ENCODE measurements around the gene AP4B1. TPM values are rescaled to one million over a fixed set of nuclear protein-coding genes. Genes with fewer than 3 reads are reported as not detected.

AP4B1 gene
- total and polyA plus RNA-seq, 2 of the 13 experiments (the other 11 are each of a cell fraction or from before 2014, with no cell fraction given) = 8.5 to 12.0 TPM

GRCh38 chr1:113945329-113945728 lies 40.7 kb upstream of the AP4B1 start (continued):
- TF ChIP-seq, protein P1, sequence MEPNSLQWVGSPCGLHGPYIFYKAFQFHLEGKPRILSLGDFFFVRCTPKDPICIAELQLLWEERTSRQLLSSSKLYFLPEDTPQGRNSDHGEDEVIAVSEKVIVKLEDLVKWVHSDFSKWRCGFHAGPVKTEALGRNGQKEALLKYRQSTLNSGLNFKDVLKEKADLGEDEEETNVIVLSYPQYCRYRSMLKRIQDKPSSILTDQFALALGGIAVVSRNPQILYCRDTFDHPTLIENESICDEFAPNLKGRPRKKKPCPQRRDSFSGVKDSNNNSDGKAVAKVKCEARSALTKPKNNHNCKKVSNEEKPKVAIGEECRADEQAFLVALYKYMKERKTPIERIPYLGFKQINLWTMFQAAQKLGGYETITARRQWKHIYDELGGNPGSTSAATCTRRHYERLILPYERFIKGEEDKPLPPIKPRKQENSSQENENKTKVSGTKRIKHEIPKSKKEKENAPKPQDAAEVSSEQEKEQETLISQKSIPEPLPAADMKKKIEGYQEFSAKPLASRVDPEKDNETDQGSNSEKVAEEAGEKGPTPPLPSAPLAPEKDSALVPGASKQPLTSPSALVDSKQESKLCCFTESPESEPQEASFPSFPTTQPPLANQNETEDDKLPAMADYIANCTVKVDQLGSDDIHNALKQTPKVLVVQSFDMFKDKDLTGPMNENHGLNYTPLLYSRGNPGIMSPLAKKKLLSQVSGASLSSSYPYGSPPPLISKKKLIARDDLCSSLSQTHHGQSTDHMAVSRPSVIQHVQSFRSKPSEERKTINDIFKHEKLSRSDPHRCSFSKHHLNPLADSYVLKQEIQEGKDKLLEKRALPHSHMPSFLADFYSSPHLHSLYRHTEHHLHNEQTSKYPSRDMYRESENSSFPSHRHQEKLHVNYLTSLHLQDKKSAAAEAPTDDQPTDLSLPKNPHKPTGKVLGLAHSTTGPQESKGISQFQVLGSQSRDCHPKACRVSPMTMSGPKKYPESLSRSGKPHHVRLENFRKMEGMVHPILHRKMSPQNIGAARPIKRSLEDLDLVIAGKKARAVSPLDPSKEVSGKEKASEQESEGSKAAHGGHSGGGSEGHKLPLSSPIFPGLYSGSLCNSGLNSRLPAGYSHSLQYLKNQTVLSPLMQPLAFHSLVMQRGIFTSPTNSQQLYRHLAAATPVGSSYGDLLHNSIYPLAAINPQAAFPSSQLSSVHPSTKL (CRISPR knock-in tag; IDR thresholded peaks at IDR 0.05) = 0 out of 2 replicates have a peak, but pooled peaks have one; percentile 31
- peak; percentile 69 for TF ChIP-seq HNF4A (CRISPR knock-in tag; IDR thresholded peaks at IDR 0.05)
- TF ChIP-seq TP53 (CRISPR knock-in tag; conservative IDR thresholded peaks at IDR 0.05) = no peak
- no peak for TF ChIP-seq POLR2A (IDR thresholded peaks at IDR 0.05; ENCODE audit: insufficient read depth in 1 of 2, low read depth in 2 of 2, low read length in 2 of 2)
- 0 out of 2 replicates have a peak, but pooled peaks have one; percentile 22 for TF ChIP-seq HMG20A (CRISPR knock-in tag; IDR thresholded peaks at IDR 0.05; ENCODE audit: borderline replicate concordance)
- no peak for TF ChIP-seq FOXA1 (IDR thresholded peaks at IDR 0.05)
- peak; percentile 57 for TF ChIP-seq FOXA1 (CRISPR knock-in tag; IDR thresholded peaks at IDR 0.05)

- H3K79me2 ChIP-seq (ENCODE audit: insufficient read depth, low read length) = peaks cover 74% of the 10 kb centered on the region
- FAIRE-seq = no peak
- H3K9ac ChIP-seq (ENCODE audit: insufficient read depth, low read depth, low read length) = no peak overlapping the region
- no peak overlapping the region for H2AFZ ChIP-seq (ENCODE audit: low read length)
- H3K36me3 ChIP-seq (replicated peaks in 1 of 2; ENCODE audit: control insufficient read depth in 1 of 2, insufficient read depth in 2 of 2, low read length in 2 of 2) = peaks cover 9 to 24% of the 10 kb centered on the region in 2 experiments; a peak in 4 of 5 replicates
- no peak for ATAC-seq
- intact Hi-C loops (cut with micrococcal nuclease; ENCODE audit: unreplicated experiment) (no loop called here), in situ Hi-C loops (cut with HindIII; ENCODE audit: extremely low pct_ligation_motif_present, low pct_unique_long_range_greater_than_20kb) (no loop called here)
- H3K27ac ChIP-seq (ENCODE audit: extremely low read length, insufficient read depth, low read length) = no peak overlapping the region
- H3K4me3 ChIP-seq (replicated peaks in 1 of 3; ENCODE audit: insufficient read depth in 1 of 3, low read depth in 2 of 3, low read length in 3 of 3) = no peak overlapping the region
- H3K27me3 ChIP-seq (ENCODE audit: control insufficient read depth in 1 of 2, insufficient read depth in 2 of 2, low read length in 2 of 2) = no peaks in the 10 kb centered on the region
- TF ChIP-seq ZBTB34 (CRISPR knock-in tag; IDR thresholded peaks at IDR 0.05) (no peak), CEBPB (IDR thresholded peaks at IDR 0.05; ENCODE audit: borderline replicate concordance, low read depth, low read length) (peak; percentile 79)
- ChIA-PET CTCF (ENCODE audit: low intra/inter-chr PET ratio, low total read pairs) (no interaction called here), POLR2A (no interaction called here)
- peaks cover 50% of the 10 kb centered on the region for H3K4me1 ChIP-seq (ENCODE audit: insufficient read depth, low read length)
- 0 out of 2 replicates have a peak, but pooled peaks cover 5% of the 10 kb centered on the region for H4K20me1 ChIP-seq (ENCODE audit: insufficient read depth, low read length)
- no peak overlapping the region for H3K4me2 ChIP-seq (ENCODE audit: low read depth, low read length)
- no peaks in the 10 kb centered on the region for H3K9me3 ChIP-seq (ENCODE audit: low read length)
- DNase-seq (ENCODE audit: low spot score) = no peak
- no TSS peak for BruUV-seq (replicated peaks)
These were observed 38.6 kb upstream of the AP4B1 start for GRCh38 chr1:113943028-113943811.

Measured in HepG2 (cell line).